CD4-positive, alpha-beta T cell treated with Interleukin-6 for 4 hours (primary cell): ENCODE measurements around the gene ZNF446.
"Not testable (repeated sequence)": the region's sequence is repeated elsewhere in the genome, so short reads cannot be mapped to it uniquely, and the experiment has no call there.

Experiments used
- DNase-seq: peaks from one replicate; pipeline ENCODE4 v3.0.0-alpha.2; 2020; ENCODE audit warnings: mixed read lengths

ZNF446 gene

GRCh38 chr19:58475714-58476497 is at the start of gene ZNF446:
ZNF446 (plus strand) TSS chr19:58476352; CDS start chr19:58477219, 867 bp downstream.
- DNase-seq = peak; percentile 97

- no peak for DNase-seq
Observed at GRCh38 chr19:58428617-58429016, 47.5 kb upstream of the ZNF446 start.

GRCh38 chr19:58429745-58430144 is 46.4 kb upstream of the ZNF446 start:
- no peak for DNase-seq

GRCh38 chr19:58434217-58434616 is 41.9 kb upstream of the ZNF446 start:
- no peak for DNase-seq

GRCh38 chr19:58439576-58440554 is 36.3 kb upstream of the ZNF446 start, which contains the start of gene ZNF132:
ZNF132 (minus strand) TSS chr19:58440153; CDS start chr19:58439821, 332 bp downstream.
- DNase-seq = peak; percentile 95

GRCh38 chr19:58440556-58440955 is 35.6 kb upstream of the ZNF446 start:
- no peak for DNase-seq

- DNase-seq = not testable (repeated sequence)
Observed at GRCh38 chr19:58442986-58443385, 33.2 kb upstream of the ZNF446 start.

- not testable (repeated sequence) for DNase-seq
Observed at GRCh38 chr19:58448860-58449259, 27.3 kb upstream of the ZNF446 start.

- not testable (repeated sequence) for DNase-seq
Observed at GRCh38 chr19:58449980-58450379, 26.2 kb upstream of the ZNF446 start.

GRCh38 chr19:58450856-58451357 is 25.2 kb upstream of the ZNF446 start:
- DNase-seq = no peak

- DNase-seq = peak; percentile 98
Observed at GRCh38 chr19:58451358-58452101, 24.6 kb upstream of the ZNF446 start, which contains the start of gene ZNF324B. ZNF324B (plus strand) TSS chr19:58451622; CDS start chr19:58453702, 2,080 bp downstream.

GRCh38 chr19:58453743-58454142 is 22.4 kb upstream of the ZNF446 start:
- no peak for DNase-seq

GRCh38 chr19:58455306-58455705 is 20.8 kb upstream of the ZNF446 start:
- DNase-seq = no peak

GRCh38 chr19:58456111-58456510 is 20.0 kb upstream of the ZNF446 start:
- no peak for DNase-seq

GRCh38 chr19:58460039-58460438 is 16.1 kb upstream of the ZNF446 start:
- DNase-seq = no peak

GRCh38 chr19:58466089-58466759 is 9.9 kb upstream of the ZNF446 start:
- DNase-seq = no peak

GRCh38 chr19:58466760-58467589 is 9.2 kb upstream of the ZNF446 start, which contains the start of gene ZNF324:
ZNF324 (plus strand) TSS chr19:58467080; CDS start chr19:58469186, 2,106 bp downstream.
- DNase-seq = peak; percentile 98

- no peak for DNase-seq
Observed at GRCh38 chr19:58468216-58468839, 7.8 kb upstream of the ZNF446 start.

- DNase-seq = no peak
Observed at GRCh38 chr19:58469241-58470013, 6.7 kb upstream of the ZNF446 start.
